Ascending aorta (tissue), 2 donors: ENCODE measurements around the gene TDRD9. TPM values are rescaled to one million over a fixed set of nuclear protein-coding genes. Genes with fewer than 3 reads are reported as not detected.

Source experiments
- DNase-seq, 2 donors: peaks; one replicate each; pipeline ENCODE4 v3.0.0-alpha.2; 2019; ENCODE audit warnings: low spot score in 2 of 2
- H3K27ac ChIP-seq, 2 donors: fragments of 200-600 bp; sonication (generic); one replicate each; pipeline ENCODE4 v1.5.1; 2016 to 2017; ENCODE audit warnings: mild to moderate bottlenecking in 1 of 2
- H3K27me3 ChIP-seq: fragments of 200-600 bp; sonication (generic); one replicate; pipeline ENCODE4 v1.5.1; 2017
- H3K36me3 ChIP-seq, 2 donors: fragments of 200-600 bp; sonication (generic); one replicate each; pipeline ENCODE4 v1.5.1; 2016
- H3K4me1 ChIP-seq, 2 donors: fragments of 200-600 bp; sonication (generic); one replicate each; pipeline ENCODE4 v1.5.1; 2016 to 2017; ENCODE audit warnings: mild to moderate bottlenecking in 1 of 2
- H3K4me3 ChIP-seq, 2 donors: fragments of 200-600 bp; sonication (generic); one replicate each; pipeline ENCODE4 v1.5.1; 2016 to 2017; ENCODE audit warnings: mild to moderate bottlenecking in 1 of 2
- H3K9me3 ChIP-seq, 2 donors: fragments of 200-600 bp; sonication (generic); one replicate each; pipeline ENCODE4 v1.5.1; 2016
- intact Hi-C: fragments of 100-400 bp; cut with DNase I; formaldehyde crosslinking; loops from one replicate; pipeline ENCODE4 v1.15.1; 2023
- total RNA-seq: library from RNA; depleted of rRNA; stranded (reverse); fragments of >200 nt; gene quantifications from one replicate; pipeline ENCODE4 v1.1.0, GENCODE V29; 2016
- TF ChIP-seq, protein P1 (sequence below), 3 experiments: fragments of 200-600 bp in 2 of 3; fragments of 450-650 bp in 1 of 3; sonication (generic) in 2 of 3; IDR thresholded peaks; one replicate each; pipeline ENCODE4 v1.5.1; 2016 to 2019; ENCODE audit warnings: antibody characterized with exemption in 3 of 3, mild to moderate bottlenecking in 1 of 3, moderate library complexity in 1 of 3

The TDRD9 gene
- total RNA-seq, 1 donor from 2014 or later: 1.4 TPM

DNA sequence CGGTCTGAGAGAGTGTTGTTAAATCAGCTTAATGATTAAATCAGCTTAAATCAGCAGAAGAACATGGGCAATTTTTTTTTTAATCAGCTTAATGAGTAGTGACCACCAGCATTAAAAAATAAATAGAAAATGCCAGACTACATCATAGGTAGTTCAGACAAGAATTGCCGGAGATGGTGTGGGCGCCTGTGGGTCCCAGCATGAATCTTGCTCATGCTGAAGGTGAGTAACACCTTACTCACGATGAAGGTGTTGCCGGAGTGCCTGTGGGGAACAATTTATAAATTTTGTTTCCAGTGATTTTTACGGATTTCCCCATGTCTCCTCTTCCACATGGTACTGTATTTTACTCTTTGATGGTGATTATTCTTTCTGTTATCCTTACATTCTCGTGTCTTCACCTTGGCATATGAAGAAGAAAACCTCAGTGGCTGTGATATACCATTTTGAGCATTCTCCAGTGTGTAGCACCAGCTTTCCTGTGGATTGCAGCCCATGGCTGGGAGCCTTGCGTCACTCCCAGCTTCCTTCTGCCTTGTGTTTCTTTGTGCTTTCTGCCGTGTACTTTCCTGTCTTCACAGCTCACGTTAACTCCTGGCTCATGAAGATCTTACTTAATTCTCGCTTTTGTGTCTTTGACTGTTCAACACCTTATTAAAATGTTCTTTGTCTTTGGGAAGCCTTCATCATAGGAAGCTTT, 4.7 kb downstream of the TDRD9 start:
- no peaks in the 10 kb centered on the region for H3K36me3 ChIP-seq
- no peak for DNase-seq
- no peaks in the 10 kb centered on the region for H3K27me3 ChIP-seq
- intact Hi-C loops: no loop called here
- H3K9me3 ChIP-seq: no peaks in the 10 kb centered on the region
- H3K4me1 ChIP-seq: no peaks in the 10 kb centered on the region
- TF ChIP-seq, protein P1, sequence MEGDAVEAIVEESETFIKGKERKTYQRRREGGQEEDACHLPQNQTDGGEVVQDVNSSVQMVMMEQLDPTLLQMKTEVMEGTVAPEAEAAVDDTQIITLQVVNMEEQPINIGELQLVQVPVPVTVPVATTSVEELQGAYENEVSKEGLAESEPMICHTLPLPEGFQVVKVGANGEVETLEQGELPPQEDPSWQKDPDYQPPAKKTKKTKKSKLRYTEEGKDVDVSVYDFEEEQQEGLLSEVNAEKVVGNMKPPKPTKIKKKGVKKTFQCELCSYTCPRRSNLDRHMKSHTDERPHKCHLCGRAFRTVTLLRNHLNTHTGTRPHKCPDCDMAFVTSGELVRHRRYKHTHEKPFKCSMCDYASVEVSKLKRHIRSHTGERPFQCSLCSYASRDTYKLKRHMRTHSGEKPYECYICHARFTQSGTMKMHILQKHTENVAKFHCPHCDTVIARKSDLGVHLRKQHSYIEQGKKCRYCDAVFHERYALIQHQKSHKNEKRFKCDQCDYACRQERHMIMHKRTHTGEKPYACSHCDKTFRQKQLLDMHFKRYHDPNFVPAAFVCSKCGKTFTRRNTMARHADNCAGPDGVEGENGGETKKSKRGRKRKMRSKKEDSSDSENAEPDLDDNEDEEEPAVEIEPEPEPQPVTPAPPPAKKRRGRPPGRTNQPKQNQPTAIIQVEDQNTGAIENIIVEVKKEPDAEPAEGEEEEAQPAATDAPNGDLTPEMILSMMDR (IDR thresholded peaks at IDR 0.05): no peak
- H3K4me3 ChIP-seq: no peak overlapping the region
- H3K27ac ChIP-seq: no peak overlapping the region

DNA sequence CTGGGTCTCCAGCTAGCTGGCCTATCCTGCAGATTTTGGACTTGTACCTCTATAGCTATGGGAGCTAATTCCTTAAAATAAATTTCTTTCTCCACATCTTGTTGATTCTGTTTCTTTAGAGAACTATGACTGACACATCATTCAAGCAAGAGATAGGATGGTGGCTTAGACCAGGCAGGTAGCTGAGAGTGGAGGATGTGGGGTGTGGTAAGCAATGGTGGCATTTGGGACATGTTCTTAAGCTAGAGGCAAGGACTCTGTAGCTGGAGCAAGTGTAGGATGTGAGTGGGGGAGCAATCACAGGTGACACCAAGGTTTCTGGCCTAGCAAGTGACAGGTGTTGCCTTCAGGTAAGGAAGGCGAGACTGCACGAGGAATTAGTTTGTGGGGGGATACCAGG, 6.8 kb downstream of the TDRD9 start:
- DNase-seq: no peak
- no peak overlapping the region for H3K4me3 ChIP-seq
- no peaks in the 10 kb centered on the region for H3K27me3 ChIP-seq
- no peak overlapping the region for H3K27ac ChIP-seq
- TF ChIP-seq, protein P1 (IDR thresholded peaks at IDR 0.05): no peak
- H3K36me3 ChIP-seq: no peaks in the 10 kb centered on the region
- no peaks in the 10 kb centered on the region for H3K9me3 ChIP-seq
- intact Hi-C loops: no loop called here
- H3K4me1 ChIP-seq: no peaks in the 10 kb centered on the region

DNA sequence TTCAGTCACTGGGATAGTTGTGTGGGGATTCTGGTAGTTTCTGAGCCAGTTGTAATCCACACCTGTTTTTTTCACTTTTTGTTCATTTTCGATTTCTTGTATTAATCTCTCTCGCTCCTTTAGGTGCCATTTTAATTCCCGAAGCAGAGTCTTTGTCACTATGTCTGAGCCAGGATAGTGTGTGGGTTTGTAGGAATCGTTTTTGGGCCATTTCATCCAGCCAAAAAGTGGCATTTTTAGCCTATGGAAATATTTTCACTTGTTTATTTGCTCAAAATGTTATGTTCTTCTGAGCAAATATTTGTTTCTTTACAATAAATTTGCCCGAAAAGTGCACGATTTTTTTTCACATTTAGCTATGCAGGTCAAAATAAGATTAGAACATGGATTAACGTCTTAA, 13.2 kb downstream of the TDRD9 start:
- DNase-seq: no peak
- Histone ChIP-seq H3K4me3 (no peak overlapping the region), H3K27ac (no peak overlapping the region), H3K36me3 (no peaks in the 10 kb centered on the region), H3K9me3 (no peaks in the 10 kb centered on the region), H3K4me1 (no peaks in the 10 kb centered on the region), H3K27me3 (no peaks in the 10 kb centered on the region)
- TF ChIP-seq, protein P1 (IDR thresholded peaks at IDR 0.05): no peak
- intact Hi-C loops: no loop called here

DNA sequence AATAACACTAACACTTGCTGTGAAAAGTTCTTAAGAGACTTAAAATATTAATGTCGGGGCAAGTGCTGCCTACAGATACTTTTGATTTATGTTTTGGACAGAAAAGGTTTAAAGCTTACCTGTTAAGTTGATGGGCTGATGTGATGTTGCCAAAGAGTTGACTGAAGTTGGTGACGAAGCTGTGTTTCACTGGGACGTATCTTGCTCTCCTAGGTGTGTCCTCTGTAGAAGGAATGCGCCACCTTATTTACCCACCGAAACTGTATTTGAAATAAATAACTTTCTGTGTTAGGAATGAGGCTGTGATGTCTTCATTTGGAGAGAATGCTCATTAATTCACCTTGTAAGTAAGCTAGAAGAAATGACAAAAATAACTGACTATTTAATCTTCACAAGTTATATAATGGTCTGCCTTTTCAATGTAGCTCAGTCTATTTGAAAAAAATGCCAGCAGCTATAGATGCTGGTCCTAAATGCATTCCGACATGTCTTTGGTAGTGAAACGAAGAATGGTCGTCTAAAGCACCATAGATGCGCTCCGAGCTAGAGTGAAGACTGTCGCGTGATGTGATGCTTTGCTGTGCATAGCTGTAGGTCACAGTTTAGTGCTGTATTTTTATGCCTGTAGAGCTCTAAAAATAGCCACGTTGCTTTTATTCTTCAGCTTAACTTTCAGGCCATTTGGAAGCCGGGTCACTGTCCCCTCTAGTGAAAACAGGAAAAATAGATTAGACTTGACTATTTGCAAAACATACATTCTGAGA, 13.9 kb downstream of the TDRD9 start, which contains the start of gene RD3L:
TSS of gene RD3L (minus strand) at position 557 of the 764 bp plus-strand sequence. CDS start 834 bp downstream, outside the sequence.
- Histone ChIP-seq H3K4me3 (no peak within 1 kb of the TSS), H3K27me3 (no peaks in the 10 kb centered on the region), H3K27ac (no peak within 1 kb of the TSS), H3K36me3 (no peaks in the 10 kb centered on the region), H3K4me1 (no peaks in the 10 kb centered on the region), H3K9me3 (no peaks in the 10 kb centered on the region)
- intact Hi-C loops: no loop called here
- TF ChIP-seq, protein P1 (IDR thresholded peaks at IDR 0.05): no peak
- DNase-seq: no peak

DNA sequence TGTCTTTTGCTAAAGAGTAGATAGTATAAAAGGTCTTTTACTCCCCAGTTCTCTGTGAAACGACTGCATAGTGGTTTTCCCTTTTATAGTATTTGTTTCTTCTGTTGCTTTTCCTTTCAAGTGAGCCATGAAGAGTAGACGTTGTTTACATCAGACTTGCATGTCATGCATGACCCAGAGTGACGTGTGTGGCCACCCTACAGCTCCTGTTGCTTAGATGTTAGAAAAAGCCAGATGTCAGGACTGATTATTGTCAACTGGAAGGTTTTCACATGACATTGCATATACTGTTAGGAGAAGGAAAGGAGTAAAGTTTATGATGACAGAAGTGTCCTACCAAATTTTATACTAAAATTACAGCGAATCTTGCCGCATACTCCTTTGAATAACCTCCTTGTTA, 15.4 kb downstream of the TDRD9 start:
- no peaks in the 10 kb centered on the region for H3K4me1 ChIP-seq
- no peaks in the 10 kb centered on the region for H3K9me3 ChIP-seq
- H3K27ac ChIP-seq: no peak overlapping the region
- TF ChIP-seq, protein P1 (IDR thresholded peaks at IDR 0.05): no peak
- no peaks in the 10 kb centered on the region for H3K36me3 ChIP-seq
- DNase-seq: no peak
- no peaks in the 10 kb centered on the region for H3K27me3 ChIP-seq
- intact Hi-C loops: no loop called here
- H3K4me3 ChIP-seq: no peak overlapping the region
